HL-60 (cell line): ENCODE data around the gene NLRC4.

Experiments used
- CTCF ChIP-seq: IDR thresholded peaks from one replicate; pipeline ENCODE4 v1.5.1; 2011; ENCODE audit warnings: low read length, control low read depth, inconsistent platforms; ENCODE audit not compliant: insufficient read depth
- GABPA ChIP-seq: IDR thresholded peaks from 2 replicates; pipeline ENCODE4 v1.6.1; 2012; ENCODE audit warnings: low read depth
- POLR2AphosphoS5 ChIP-seq: IDR thresholded peaks from 2 replicates; pipeline ENCODE4 v1.6.1; 2012; ENCODE audit warnings: low read depth
- REST ChIP-seq: IDR thresholded peaks from 2 replicates; pipeline ENCODE4 v1.6.1; 2012; ENCODE audit warnings: low read depth; ENCODE audit not compliant: insufficient replicate concordance
- SPI1 ChIP-seq: IDR thresholded peaks from 2 replicates; pipeline ENCODE4 v1.6.1; 2012; ENCODE audit warnings: low read depth, mild to moderate bottlenecking, borderline replicate concordance

GRCh38 chr2:32212295-32212694, 52.4 kb downstream of the NLRC4 start:
- TF ChIP-seq POLR2AphosphoS5 (no peak), CTCF (no peak), REST (no peak), SPI1 (no peak), GABPA (no peak)
